ENCODE data around the gene MORN2.

The MORN2 gene

DNA sequence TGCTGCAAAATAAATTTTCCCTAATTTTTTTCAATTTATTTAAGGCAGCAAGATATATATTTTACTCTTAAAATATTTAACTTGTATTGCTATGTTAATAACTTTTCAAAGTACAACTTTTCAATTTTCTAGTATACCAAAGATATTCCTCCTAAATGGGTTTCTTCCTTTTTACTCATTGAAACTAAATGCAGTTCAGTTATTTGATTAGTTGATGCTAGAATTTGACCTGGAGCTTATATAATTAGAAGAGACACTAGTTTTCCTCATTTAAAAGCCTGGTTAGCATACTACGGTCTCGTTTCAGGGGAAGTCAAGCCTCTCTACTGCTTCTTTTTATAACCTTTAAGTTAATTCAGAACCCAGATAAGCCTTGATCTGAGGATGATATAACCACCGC, 13.8 kb downstream of the MORN2 start, which contains the start of gene ARHGEF33:
Gene ARHGEF33 (plus strand): TSS at position 301 of the 400 bp plus-strand sequence. CDS start 29,573 bp downstream, outside the sequence.
- DNase-seq (ENCODE audit: low read depth) = no peak

DNA sequence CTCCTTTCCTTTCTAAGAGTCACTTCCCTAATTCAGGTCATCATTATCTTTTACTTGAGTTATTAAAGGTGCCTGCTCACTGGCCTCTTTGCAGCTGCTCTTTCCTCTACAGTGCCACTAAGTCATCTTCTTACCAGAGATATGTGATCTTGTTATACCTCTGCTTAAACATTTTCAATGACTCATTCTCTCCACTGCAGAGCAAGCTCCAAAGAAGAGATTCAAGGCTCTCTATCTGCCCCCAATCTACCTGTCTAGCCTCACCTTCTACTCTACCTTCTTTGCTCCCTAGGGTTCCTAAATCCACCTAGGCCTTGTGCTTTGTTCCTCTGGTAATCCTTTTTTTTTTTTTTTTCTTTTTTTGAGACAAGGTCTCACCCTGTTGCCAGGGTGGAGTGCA, 17.0 kb downstream of the MORN2 start:
- DNase-seq (ENCODE audit: low read depth) = no peak

- DNase-seq (ENCODE audit: low read depth) = no peak
Measured at GRCh38 chr2:38898256-38898655, 22.5 kb downstream of the MORN2 start.

DNA sequence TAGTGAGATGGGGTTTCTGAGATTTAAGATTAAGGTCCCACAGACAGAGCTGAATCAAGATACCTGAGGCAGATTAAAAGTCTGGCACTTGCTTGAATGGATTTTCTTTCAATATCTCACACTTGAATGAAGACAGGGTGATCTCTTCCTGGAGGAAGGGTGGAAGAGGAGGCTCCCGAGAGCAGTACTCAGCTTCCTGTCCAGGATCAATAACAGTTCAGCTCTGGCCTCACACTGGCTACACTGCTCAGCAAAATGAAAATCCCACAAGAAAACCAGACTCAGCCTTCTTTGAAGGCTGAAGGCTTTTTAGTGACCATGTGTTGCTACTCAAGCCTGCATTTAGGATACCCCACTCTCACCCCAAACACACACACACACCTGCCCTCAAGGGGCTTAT, 24.9 kb downstream of the MORN2 start:
- no peak for DNase-seq (ENCODE audit: low read depth)

GRCh38 chr2:38905251-38905650, 29.5 kb downstream of the MORN2 start:
- DNase-seq (ENCODE audit: low read depth) = no peak

DNA sequence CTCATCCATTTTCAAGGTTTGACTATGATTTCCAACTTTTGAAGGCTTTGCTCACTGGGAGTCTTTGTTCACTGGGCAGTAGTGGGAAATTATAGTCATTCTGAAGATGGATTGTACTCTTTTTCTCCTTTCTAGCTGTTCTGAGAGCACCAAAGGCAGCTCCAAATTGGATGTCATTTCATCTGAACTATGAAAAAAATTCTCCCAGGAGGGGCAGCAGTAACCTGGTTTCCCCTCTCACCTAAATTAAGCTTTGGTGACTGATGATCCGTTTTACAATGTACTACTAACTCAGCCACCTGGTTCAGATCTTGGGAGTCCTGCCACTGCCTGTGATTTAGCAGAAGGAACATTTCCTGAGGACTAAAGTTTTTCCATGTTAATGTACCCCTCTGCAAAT, 31.5 kb downstream of the MORN2 start:
- DNase-seq (ENCODE audit: low read depth) = no peak

DNA sequence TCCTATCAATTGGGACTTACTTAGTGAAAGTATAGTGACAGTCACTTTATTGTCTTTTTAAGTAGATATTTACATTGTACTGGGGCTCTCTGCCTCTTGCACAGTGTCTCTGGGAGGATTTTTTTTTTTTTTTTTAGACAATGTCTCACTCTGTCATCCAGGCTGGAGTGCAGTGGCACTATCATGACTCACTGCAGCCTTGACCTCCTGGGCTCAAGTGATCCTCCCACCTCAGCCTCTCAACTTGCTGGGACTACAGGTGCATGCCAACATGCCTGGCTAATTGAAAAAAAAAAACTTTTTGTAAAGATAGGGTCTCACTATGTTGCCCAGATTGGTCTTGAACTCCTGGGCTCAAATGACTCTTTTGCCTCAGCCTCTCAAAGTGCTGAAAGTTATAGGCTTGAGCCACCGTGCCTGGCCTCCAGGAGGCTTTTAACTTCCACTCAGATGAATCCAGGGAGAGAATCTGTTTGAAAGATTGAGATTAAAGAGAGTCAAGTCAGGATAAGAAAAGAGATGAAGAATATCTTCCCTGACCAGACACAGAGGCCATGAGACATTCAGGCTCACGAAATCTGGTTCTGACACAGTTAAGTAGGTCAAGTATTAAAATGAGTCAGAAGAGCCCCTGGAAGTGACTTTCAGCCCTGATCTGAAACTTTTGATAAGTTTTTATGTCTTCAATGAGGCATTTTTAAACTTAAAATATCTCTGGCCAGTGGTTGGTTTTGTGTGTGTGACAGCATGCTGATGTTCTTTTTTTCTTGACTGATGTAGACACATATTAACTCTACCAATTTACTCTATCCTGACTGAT, 32.2 kb downstream of the MORN2 start:
- no peak for DNase-seq (ENCODE audit: low read depth)

DNA sequence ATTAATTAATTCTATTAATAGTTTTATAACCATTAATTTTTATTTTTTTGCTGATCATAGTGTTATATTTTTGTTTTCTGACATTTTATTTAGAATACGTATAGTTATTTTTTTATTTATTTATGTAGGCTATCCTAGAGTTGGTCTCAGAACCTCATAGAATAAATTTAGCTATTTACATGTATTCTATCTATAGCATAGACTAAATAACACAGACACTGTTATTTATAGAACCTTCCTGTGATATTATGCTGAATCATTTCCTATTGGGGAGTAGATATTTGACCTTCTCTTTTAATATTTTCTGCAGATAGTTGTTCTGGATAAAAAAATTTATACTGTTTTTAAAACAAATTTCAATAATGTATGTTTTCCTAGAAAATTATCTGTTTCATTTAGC, 34.1 kb downstream of the MORN2 start:
- DNase-seq (ENCODE audit: low read depth) = no peak

GRCh38 chr2:38911191-38911590, 35.4 kb downstream of the MORN2 start:
- no peak for DNase-seq (ENCODE audit: low read depth)

DNA sequence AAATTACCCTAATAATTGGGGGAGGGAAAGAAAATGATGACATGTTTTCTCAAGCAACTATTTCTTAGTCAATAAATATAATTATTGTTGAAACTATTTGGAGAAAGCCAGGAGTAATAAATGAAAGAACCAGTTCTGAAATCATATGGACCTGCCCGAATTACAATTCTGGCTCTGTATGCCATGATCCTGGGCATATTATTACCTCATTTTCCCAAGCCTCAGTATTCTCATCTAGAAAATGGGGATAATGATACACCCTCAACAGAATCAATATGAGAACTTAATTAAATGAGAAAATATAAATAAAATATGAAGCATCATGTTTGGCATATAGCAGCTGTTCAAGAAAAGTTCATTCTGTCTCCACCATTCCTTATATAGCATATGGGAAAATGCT, 36.8 kb downstream of the MORN2 start:
- DNase-seq (ENCODE audit: low read depth) = no peak

- DNase-seq (ENCODE audit: low read depth) = no peak
Measured at GRCh38 chr2:38922389-38922788, 46.6 kb downstream of the MORN2 start.

GRCh38 chr2:38922902-38923301, 47.1 kb downstream of the MORN2 start:
- DNase-seq (ENCODE audit: low read depth) = no peak

GRCh38 chr2:38925982-38926381, 50.2 kb downstream of the MORN2 start:
- DNase-seq (ENCODE audit: low read depth) = no peak

- no peak for DNase-seq (ENCODE audit: low read depth)
Measured at GRCh38 chr2:38930600-38930999, 54.8 kb downstream of the MORN2 start.
